ENCODE measurements around the gene IBSP.
A peak's percentile ranks its signal among the peaks of the same experiment; 100 is the strongest.

Gene IBSP, protein sequence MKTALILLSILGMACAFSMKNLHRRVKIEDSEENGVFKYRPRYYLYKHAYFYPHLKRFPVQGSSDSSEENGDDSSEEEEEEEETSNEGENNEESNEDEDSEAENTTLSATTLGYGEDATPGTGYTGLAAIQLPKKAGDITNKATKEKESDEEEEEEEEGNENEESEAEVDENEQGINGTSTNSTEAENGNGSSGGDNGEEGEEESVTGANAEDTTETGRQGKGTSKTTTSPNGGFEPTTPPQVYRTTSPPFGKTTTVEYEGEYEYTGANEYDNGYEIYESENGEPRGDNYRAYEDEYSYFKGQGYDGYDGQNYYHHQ

GRCh38 chr4:87799301-87800113, at the start of gene IBSP:
Gene IBSP (plus strand): TSS chr4:87799554. CDS start chr4:87802362, 2,808 bp downstream.
- DNase-seq = no peak

- DNase-seq = no peak
Measured at GRCh38 chr4:87749883-87750282, 49.5 kb upstream of the IBSP start.

DNA sequence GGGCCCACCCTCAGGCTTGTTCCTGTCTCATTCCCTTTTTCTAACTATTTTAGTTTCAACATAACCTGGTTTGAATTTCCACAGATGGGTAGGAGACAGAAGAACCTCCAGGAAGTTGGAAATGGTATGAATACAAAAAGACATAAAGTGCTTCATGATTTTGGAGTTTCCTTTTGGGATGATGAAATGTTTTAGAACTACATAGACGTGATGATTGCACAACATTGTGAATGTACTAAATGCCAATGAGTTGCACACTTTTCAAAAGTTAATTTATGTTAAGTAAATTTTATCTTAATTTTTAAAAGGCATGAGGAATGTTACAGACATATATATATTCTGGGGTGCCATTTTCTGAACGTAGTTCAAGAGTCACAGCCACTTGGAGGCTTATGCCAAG, 41.1 kb upstream of the IBSP start:
- no peak for DNase-seq

DNA sequence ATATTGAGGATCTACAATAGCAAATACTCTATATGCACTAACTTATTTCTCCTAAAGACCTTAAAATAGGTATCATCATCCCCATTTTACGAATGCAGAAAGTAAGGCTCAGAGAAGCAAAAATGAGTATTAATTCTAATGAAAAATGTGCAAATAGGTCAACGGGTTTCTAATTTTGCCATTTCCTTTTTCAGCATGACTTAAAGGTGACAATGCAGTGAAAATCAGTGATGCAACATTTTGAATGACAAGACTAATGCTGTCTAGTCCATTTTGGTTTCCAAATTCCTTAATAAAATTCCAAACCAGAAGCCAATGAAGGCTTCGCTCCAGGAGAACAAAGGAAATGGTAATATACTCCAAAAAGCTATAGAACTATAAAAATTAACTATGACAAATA, 37.0 kb upstream of the IBSP start:
- no peak for DNase-seq

GRCh38 chr4:87781569-87781968, 17.8 kb upstream of the IBSP start:
- DNase-seq = no peak

GRCh38 chr4:87783781-87784180, 15.6 kb upstream of the IBSP start:
- DNase-seq = no peak

DNA sequence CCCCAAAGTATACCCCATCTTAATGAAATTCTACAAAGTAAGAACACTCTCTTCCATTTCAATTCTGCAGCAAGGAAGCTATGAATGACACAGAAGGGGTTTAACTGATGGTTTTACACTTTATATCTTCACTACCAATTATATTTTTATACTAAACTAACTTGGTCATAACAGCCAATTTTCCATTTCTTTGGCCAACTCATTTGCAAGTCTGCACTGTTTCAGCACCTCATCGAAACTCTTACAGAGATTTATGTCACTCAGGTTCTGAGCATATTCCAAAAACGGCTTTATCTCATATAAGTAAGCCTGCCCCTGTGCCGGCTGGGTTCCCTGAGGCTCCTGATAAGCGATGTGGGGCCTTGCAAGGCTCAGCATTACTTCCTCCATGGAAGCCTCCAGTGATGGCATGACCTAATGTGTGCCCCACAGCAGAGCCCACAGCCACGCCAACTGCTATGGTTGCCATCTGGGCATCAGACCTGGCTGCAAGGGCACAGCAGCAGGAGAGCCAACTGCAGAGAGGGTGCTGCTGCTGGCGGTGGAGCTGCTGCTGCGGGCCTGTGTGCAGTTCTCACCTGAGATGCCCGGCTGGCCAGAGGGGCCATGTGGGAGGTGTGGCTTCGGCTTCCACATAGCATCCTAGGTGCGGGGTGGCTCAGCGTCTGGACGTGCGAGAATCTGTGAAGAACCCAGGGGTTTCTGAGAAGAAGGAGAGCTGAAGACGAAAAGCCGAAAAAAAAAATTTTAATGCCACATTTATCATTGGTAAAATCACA, 13.4 kb upstream of the IBSP start:
- DNase-seq = no peak

- no peak for DNase-seq
Measured at GRCh38 chr4:87802858-87803257, 3.5 kb downstream of the IBSP start.

GRCh38 chr4:87803421-87803820, 4.1 kb downstream of the IBSP start:
- no peak for DNase-seq

DNA sequence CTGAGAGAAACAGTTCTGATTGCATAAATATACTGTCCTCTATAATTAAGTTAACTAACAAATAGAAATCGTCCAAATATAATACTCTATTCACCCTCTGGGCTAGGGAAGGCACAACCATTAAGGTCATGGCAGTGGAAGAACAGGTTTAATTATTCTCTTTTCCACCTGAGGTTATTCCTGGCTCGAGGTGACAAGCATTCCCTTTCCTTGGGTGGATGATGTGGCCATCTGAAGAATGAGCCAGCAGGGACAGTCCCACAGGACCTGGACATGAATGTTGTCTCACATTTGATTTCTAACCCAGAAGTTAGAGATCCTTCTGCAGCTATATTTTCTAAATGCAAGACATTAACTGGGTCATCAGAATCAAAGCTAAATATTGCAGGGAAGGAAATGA, 5.5 kb downstream of the IBSP start:
- DNase-seq = no peak

- DNase-seq = no peak
Measured at GRCh38 chr4:87805971-87806370, 6.6 kb downstream of the IBSP start.

- DNase-seq = no peak
Measured at GRCh38 chr4:87806520-87806919, 7.2 kb downstream of the IBSP start.

- DNase-seq = no peak
Measured at GRCh38 chr4:87807402-87807801, 8.0 kb downstream of the IBSP start.

- no peak for DNase-seq
Measured at GRCh38 chr4:87811977-87812376, 12.6 kb downstream of the IBSP start.

DNA sequence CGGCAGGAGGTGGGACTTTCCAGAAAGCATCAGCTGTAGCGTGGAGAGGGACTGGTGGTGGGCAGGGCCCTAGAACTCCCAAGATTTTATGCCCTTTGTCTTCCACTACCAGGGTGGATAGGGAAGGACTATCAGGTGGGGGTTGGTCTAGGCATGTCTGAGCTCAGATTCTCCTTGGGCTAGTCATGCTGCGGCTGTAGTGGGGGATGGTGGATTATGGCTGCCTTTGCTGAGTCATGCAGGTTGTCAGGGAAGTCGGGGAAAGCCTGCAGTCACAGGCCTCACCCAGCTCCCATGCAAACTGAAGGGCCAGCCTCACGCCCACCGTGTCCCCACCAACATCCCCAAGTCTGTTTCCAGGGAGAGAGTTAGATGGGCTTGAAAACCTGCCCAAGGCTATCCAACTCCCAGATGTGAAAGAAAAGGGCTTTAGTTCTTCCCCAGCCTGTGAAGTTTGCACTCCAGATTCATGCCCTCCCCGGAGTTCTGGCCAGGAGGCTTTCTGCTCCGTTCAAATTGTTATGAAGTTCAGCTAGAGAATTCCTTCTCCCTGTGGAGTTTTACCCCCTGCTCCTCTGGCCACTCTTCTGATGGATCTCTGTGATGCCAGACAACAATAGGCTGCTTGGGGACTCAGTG, 20.0 kb downstream of the IBSP start:
- no peak for DNase-seq

- no peak for DNase-seq
Measured at GRCh38 chr4:87823200-87823599, 23.8 kb downstream of the IBSP start.

DNA sequence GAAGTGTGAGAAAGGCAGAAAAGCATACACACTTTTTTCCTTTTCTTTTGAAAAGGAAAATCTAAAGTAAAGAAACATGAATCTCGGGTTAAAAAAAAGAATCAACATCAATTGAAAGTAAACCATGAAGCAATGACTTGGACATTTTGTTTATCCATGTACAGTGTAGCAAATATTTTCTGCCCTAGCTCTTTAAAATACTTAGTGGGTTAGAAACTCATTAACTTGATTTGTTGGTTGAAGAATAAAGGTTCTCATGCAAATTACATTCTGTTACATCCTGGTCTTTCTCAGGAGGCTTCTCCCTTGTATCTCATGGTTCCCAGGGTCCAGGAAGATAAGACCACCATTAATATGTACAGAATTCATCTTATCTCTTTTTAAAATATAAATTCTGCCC, 24.4 kb downstream of the IBSP start:
- DNase-seq = no peak

- DNase-seq = no peak
Measured at GRCh38 chr4:87824352-87824751, 25.0 kb downstream of the IBSP start.

DNA sequence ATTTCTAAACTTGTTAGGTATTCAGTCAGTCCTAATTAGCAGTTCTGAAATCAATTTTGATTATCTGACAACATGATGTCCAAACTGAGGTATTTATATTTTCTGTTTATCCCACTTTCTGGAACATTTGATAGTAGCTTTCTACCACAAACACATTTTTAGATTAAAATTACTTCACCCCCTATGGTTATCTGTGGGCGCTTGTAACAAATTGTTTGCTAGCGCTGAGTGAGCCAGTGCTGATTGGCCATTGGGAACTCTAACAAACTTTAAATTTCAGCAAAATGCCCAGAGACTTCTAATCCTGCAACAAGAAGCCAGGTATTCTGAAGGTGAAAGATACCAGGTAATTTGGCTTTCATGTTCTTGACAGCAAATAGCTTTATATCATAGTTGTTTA, 33.3 kb downstream of the IBSP start, which contains the start of gene MEPE:
MEPE (plus strand) TSS at position 301 of the 400 bp plus-strand sequence. CDS start 1,746 bp downstream, outside the sequence.
- DNase-seq = no peak

- DNase-seq = no peak
Measured at GRCh38 chr4:87834401-87834800, 35.0 kb downstream of the IBSP start.

- DNase-seq = no peak
Measured at GRCh38 chr4:87835197-87835596, 35.8 kb downstream of the IBSP start.

DNA sequence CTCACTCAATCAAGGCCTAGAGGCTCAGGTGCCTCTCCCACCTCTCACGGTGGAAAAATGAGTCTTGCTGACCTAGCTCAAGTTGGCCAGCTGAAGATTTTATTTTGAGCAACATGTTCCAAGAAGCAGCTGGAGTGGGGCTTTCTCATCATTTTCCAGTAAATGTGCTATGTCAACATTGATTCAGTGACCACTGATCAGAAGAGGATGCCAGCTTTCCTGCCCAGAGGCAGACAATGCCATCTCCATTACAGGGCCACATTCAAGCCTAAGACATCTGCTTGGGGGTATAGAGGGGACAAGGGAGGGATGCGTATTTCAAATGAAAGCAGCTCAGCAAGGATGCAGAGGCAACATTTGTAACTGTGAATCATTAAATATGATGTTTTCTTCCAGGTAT, 36.4 kb downstream of the IBSP start:
- DNase-seq = peak; percentile 40

DNA sequence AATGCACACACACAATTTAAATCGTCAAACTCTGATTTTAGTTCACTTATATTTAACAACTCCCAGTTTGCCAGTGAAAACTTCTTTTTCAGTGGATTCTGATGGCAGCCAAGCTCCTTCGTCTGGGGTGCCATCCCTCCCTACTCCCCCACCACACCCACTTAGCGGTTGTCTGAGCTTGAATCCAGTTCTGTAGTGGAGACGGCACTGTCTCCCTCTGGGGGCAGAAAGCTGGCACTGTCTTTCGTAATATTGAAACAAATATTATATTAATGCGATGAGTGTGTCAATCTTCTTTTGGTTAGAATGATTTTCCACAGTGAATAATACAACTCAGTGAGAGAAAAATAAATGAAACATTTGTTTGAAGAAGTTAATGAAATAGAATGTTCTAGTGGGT, 38.9 kb downstream of the IBSP start:
- no peak for DNase-seq
